OCI-LY7 (cell line): ENCODE results near the gene LACRT. TPM values are rescaled to one million over a fixed set of nuclear protein-coding genes. Genes with fewer than 3 reads are reported as not detected.

ENCODE experiments used
- BruUV-seq: library from RNA; stranded (reverse); fragments of 400-500 nt; replicated peaks from 2 replicates; lab custom pipeline; 2021; lab: Mats Ljungman, UMichigan
- CTCF ChIA-PET: fragments of 300-600 bp; sonication (Branson Sonifier 250); formaldehyde crosslinking; loops from one replicate; lab custom pipeline; 2022; ENCODE audit warnings: antibody characterized with exemption; ENCODE audit not compliant: unreplicated experiment; lab: Charles Lee
- POLR2A ChIA-PET: fragments of 300-600 bp; sonication (Branson Sonifier 250); formaldehyde crosslinking; loops from one replicate; lab custom pipeline; 2022; ENCODE audit warnings: antibody characterized with exemption; lab: Charles Lee
- DNase-seq: peaks from one replicate; pipeline ENCODE4 v3.0.0-alpha.2; 2015; ENCODE audit warnings: low spot score
- H2AFZ ChIP-seq: fragments of 200-600 bp; sonication (generic), shearing (Covaris generic); 2 replicates; pipeline ENCODE4 v1.6.1; 2014; ENCODE audit warnings: mild to moderate bottlenecking, antibody characterized with exemption, low read length, moderate library complexity
- H3K27ac ChIP-seq: fragments of 200-600 bp; sonication (generic); 2 replicates; pipeline ENCODE4 v1.5.1; 2014; ENCODE audit warnings: mixed run types, low read depth, mild to moderate bottlenecking, moderate library complexity, low read length, inconsistent platforms; ENCODE audit not compliant: poor library complexity, severe bottlenecking
- H3K36me3 ChIP-seq: fragments of 200-600 bp; sonication (generic); 2 replicates; pipeline ENCODE4 v1.6.1; 2014; ENCODE audit warnings: mild to moderate bottlenecking, antibody characterized with exemption, low read length, moderate library complexity, mixed read lengths; ENCODE audit not compliant: insufficient read depth
- H3K4me1 ChIP-seq: fragments of 200-600 bp; sonication (generic); 2 replicates; pipeline ENCODE4 v1.5.1; 2014; ENCODE audit warnings: mild to moderate bottlenecking, low read length; ENCODE audit not compliant: insufficient read depth, poor library complexity, severe bottlenecking
- H3K4me2 ChIP-seq: fragments of 200-600 bp; sonication (generic); 2 replicates; pipeline ENCODE4 v1.6.1; 2014; ENCODE audit warnings: mild to moderate bottlenecking, low read length
- H3K4me3 ChIP-seq: fragments of 200-600 bp; sonication (generic); 2 replicates; pipeline ENCODE4 v1.5.1; 2014; ENCODE audit warnings: mild to moderate bottlenecking, low read depth, low read length; ENCODE audit not compliant: poor library complexity, severe bottlenecking
- H3K79me2 ChIP-seq: fragments of 200-600 bp; sonication (generic); 2 replicates; pipeline ENCODE4 v1.6.1; 2016; ENCODE audit warnings: low read depth, mild to moderate bottlenecking, low read length, moderate library complexity, mixed read lengths; ENCODE audit not compliant: insufficient read depth
- H3K9me2 ChIP-seq: fragments of 200-600 bp; sonication (generic); 2 replicates; pipeline ENCODE4 v1.6.1; 2016; ENCODE audit warnings: mild to moderate bottlenecking, low read length, mixed read lengths; ENCODE audit not compliant: insufficient read depth
- H3K9me3 ChIP-seq: fragments of 200-600 bp; sonication (generic); 2 replicates; pipeline ENCODE4 v1.6.1; 2014; ENCODE audit warnings: mild to moderate bottlenecking, mixed run types, low read length, mixed read lengths
- H4K20me1 ChIP-seq: fragments of 200-600 bp; sonication (generic); 2 replicates; pipeline ENCODE4 v1.6.1; 2014; ENCODE audit warnings: mild to moderate bottlenecking, antibody characterized with exemption, low read length, moderate library complexity, mixed read lengths; ENCODE audit not compliant: insufficient read depth
- CTCF ChIP-seq: fragments of 200-600 bp; sonication (generic); conservative IDR thresholded peaks from 2 replicates; pipeline ENCODE4 v1.5.1; 2014; ENCODE audit warnings: mild to moderate bottlenecking, antibody characterized with exemption, low read length, moderate library complexity, mixed read lengths
- EZH2phosphoT487 ChIP-seq: fragments of 200-600 bp; sonication (generic); IDR thresholded peaks from 2 replicates; pipeline ENCODE4 v1.6.1; 2018; ENCODE audit warnings: low read depth, borderline replicate concordance, mild to moderate bottlenecking, mixed run types, antibody characterized with exemption, low read length, moderate library complexity, mixed read lengths
- intact Hi-C: fragments of 100-400 bp; cut with micrococcal nuclease; formaldehyde crosslinking; loops from one replicate; pipeline ENCODE4 v1.10.0; 2022; ENCODE audit not compliant: unreplicated experiment
- total RNA-seq, 2 experiments: library from RNA; depleted of rRNA in 1 of 2; stranded (reverse); fragments of >200 nt in 1 of 2; shearing (Covaris generic) in 1 of 2; gene quantifications; 2 replicates each; pipeline ENCODE4 v1.2.3, GENCODE V29; 2014 to 2022

LACRT gene
- total RNA-seq, 2 experiments from 2014 or later, result not detected

- ChIA-PET POLR2A (interaction anchor here (2.3 kb wide), 1 partner anchor 9 kb away, joined by 6 read pairs; no protein-coding TSS in a partner anchor), CTCF (no interaction called here)
- Histone ChIP-seq H3K36me3 (no peaks in the 10 kb centered on the region), H3K9me3 (no peaks in the 10 kb centered on the region), H3K4me3 (no peak overlapping the region), H3K27ac (no peak overlapping the region), H3K4me2 (no peak overlapping the region), H3K9me2 (no peaks in the 10 kb centered on the region), H3K79me2 (no peaks in the 10 kb centered on the region), H4K20me1 (no peaks in the 10 kb centered on the region), H3K4me1 (no peaks in the 10 kb centered on the region), H2AFZ (no peak overlapping the region)
- intact Hi-C loops, result no loop called here
- no peak for DNase-seq
- no TSS peak for BruUV-seq
- no peak for TF ChIP-seq CTCF
These were observed 16.2 kb upstream of the LACRT start for GRCh38 chr12:54650889-54651288.

DNA sequence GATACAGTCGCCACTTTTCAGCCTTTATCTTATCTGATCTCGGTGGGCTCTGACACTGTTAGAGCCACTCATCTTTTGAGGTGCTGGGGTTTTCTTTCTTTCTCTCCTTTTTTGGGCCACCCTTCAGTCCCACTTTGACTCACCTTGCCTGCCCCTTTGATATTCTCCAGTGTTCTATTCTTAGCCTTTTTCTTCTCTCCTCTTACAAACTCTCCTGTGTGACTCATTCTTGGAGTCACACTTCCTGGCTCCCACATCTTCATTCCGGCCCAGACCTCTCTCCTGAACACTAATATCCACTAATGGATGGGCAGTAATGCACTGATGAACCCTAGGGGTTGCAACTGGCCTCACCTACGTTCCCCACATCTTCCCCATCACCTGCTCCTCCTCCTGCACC lies 15.7 kb upstream of the LACRT start:
- ChIA-PET POLR2A (interaction anchor here (0.8 to 2.3 kb wide), 4 partner anchors 8 to 673 kb away, joined by 3 to 6 read pairs (median 3); no protein-coding TSS in a partner anchor), CTCF (no interaction called here)
- H3K27ac ChIP-seq, result no peak overlapping the region
- no peak overlapping the region for H3K4me3 ChIP-seq
- H2AFZ ChIP-seq, result no peak overlapping the region
- no peaks in the 10 kb centered on the region for H3K9me2 ChIP-seq
- TF ChIP-seq CTCF (no peak), EZH2phosphoT487 (no peak)
- H3K79me2 ChIP-seq, result no peaks in the 10 kb centered on the region
- no peaks in the 10 kb centered on the region for H3K36me3 ChIP-seq
- no TSS peak for BruUV-seq
- no peak for DNase-seq
- H3K4me1 ChIP-seq, result no peaks in the 10 kb centered on the region
- H3K4me2 ChIP-seq, result no peak overlapping the region
- intact Hi-C loops, result no loop called here
- no peaks in the 10 kb centered on the region for H4K20me1 ChIP-seq
- no peaks in the 10 kb centered on the region for H3K9me3 ChIP-seq

DNA sequence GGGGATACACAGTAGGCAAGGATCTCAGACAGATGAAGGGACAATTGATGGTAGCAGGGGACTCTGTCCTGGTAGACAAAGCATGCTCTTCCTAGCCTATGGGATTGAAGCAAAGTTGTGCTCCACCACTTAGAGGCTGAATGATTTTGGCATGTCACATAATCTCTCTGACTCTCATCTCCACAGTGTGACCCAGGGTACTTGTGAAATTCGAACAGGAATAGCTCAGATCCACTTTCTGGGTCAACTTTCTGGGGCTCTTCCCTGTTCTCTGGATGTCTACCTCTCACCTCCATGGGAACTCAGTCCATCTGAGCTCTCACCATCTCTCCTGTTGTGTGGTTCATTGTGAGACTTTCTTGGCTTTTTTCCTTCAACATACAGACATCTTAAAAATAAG lies 15.1 kb upstream of the LACRT start:
- no peak for DNase-seq
- TF ChIP-seq CTCF (no peak), EZH2phosphoT487 (no peak)
- Histone ChIP-seq H3K4me2 (no peak overlapping the region), H2AFZ (no peak overlapping the region), H3K4me1 (no peaks in the 10 kb centered on the region), H3K36me3 (no peaks in the 10 kb centered on the region), H4K20me1 (no peaks in the 10 kb centered on the region), H3K79me2 (no peaks in the 10 kb centered on the region), H3K4me3 (no peak overlapping the region), H3K27ac (no peak overlapping the region), H3K9me3 (no peaks in the 10 kb centered on the region), H3K9me2 (no peaks in the 10 kb centered on the region)
- ChIA-PET POLR2A (interaction anchor here (0.8 to 1.0 kb wide), 3 partner anchors 9 to 674 kb away, joined by 3 read pairs; no protein-coding TSS in a partner anchor), CTCF (no interaction called here)
- no TSS peak for BruUV-seq
- intact Hi-C loops, result no loop called here
